ENCODE data around the gene CRIP2. TPM values are rescaled to one million over a fixed set of nuclear protein-coding genes. Genes with fewer than 3 reads are reported as not detected.

The CRIP2 gene
- total and polyA plus RNA-seq, 9 of the 15 experiments (the other 6 are each of a cell fraction or from before 2014, with no cell fraction given) = 0.18 to 2.0 (median 0.69) TPM; not detected in 1

- CTCF ChIA-PET (ENCODE audit: low intra/inter-chr PET ratio) = no interaction called here
- Histone ChIP-seq H3K9ac (ENCODE audit: insufficient read depth in 1 of 2, low read depth in 2 of 2, low read length in 2 of 2) (no peak overlapping the region), H3K27ac (ENCODE audit: extremely low read depth, low read depth, low read length) (no peak overlapping the region), H3K4me3 (no peak overlapping the region), H4K20me1 (replicated peaks; ENCODE audit: control insufficient read depth, insufficient read depth, low read length) (peaks cover 8% of the 10 kb centered on the region; the same call in 1 of the 2 replicates), H3K27me3 (ENCODE audit: control insufficient read depth in 2 of 2, insufficient read depth in 2 of 2, low read length in 2 of 2) (no peaks in the 10 kb centered on the region), H3K9me3 (replicated peaks; ENCODE audit: control insufficient read depth, insufficient read depth, low read depth, low read length) (no peaks in the 10 kb centered on the region), H3K4me1 (replicated peaks in 1 of 2; ENCODE audit: control insufficient read depth in 2 of 2, insufficient read depth in 2 of 2, low read length in 2 of 2) (peaks cover 0 to 49% of the 10 kb centered on the region in 2 experiments; a peak in 2 of 5 replicates), H3K36me3 (ENCODE audit: control insufficient read depth, insufficient read depth, low read length) (peaks cover 51% of the 10 kb centered on the region; the same call in 1 of the 3 replicates), H3K4me2 (ENCODE audit: insufficient read depth, low read length) (no peak overlapping the region), H2AFZ (ENCODE audit: low read depth, low read length) (no peak overlapping the region), H3K79me2 (ENCODE audit: control insufficient read depth, insufficient read depth, low read length) (peaks cover 34% of the 10 kb centered on the region), H3K9me1 (ENCODE audit: control insufficient read depth, insufficient read depth, low read length) (no peaks in the 10 kb centered on the region)
- 100% methylated on average over 3 of the region's 9 CpGs for WGBS (ENCODE audit: insufficient coverage, low coverage, missing lambda C conversion rate)
- intact Hi-C loops (cut with micrococcal nuclease) (no loop called here), in situ Hi-C loops (cut with MboI) (no loop called here)
- no TSS peak for BruUV-seq (replicated peaks)
- DNase-seq (ENCODE audit: extremely low read depth in 1 of 4, low spot score in 3 of 4) (no peak), FAIRE-seq (no peak), ATAC-seq (no peak)
- TF ChIP-seq ZNF121 (CRISPR knock-in tag; conservative IDR thresholded peaks at IDR 0.05) = no peak
- no peak for TF ChIP-seq ZNF398 (CRISPR knock-in tag; IDR thresholded peaks at IDR 0.05)
- TF ChIP-seq ZNF507 (tag; conservative IDR thresholded peaks at IDR 0.05) = no peak
- TF ChIP-seq PTRF (tag; IDR thresholded peaks at IDR 0.05) = no peak
- TF ChIP-seq SIN3B (IDR thresholded peaks at IDR 0.05; ENCODE audit: low read depth) = no peak
- TF ChIP-seq KLF6 (CRISPR knock-in tag; IDR thresholded peaks at IDR 0.05; ENCODE audit: borderline replicate concordance) = no peak
- TF ChIP-seq ZNF449 (CRISPR knock-in tag; IDR thresholded peaks at IDR 0.05) = no peak
- TF ChIP-seq EP400 (IDR thresholded peaks at IDR 0.05) = no peak
- no peak for TF ChIP-seq ILK (tag; IDR thresholded peaks at IDR 0.05; ENCODE audit: borderline replicate concordance, low read depth)
- TF ChIP-seq ZNF165 (CRISPR knock-in tag; IDR thresholded peaks at IDR 0.05; ENCODE audit: borderline replicate concordance) = no peak
- TF ChIP-seq KLF13 (tag; IDR thresholded peaks at IDR 0.05; ENCODE audit: borderline replicate concordance, low read depth) = no peak
- TF ChIP-seq POLR2AphosphoS2 (IDR thresholded peaks at IDR 0.05; ENCODE audit: low read length) = no peak
- POLR2A ChIA-PET = no interaction called here
Observed at GRCh38 chr14:105440992-105441391, 33.6 kb upstream of the CRIP2 start.
